SK-N-SH (cell line): ENCODE measurements around the gene EPHB4.

ENCODE experiments used
- CTCF ChIP-seq: fragments of 200-600 bp; sonication (generic); IDR thresholded peaks from 2 replicates; pipeline ENCODE4 v1.6.1; 2017; ENCODE audit warnings: antibody characterized with exemption, mild to moderate bottlenecking, moderate library complexity
- EP300 ChIP-seq, 2 experiments: IDR thresholded peaks; 2 replicates each; pipeline versions ENCODE4 v1.4.0 to v1.6.1; 2012; ENCODE audit warnings: borderline replicate concordance in 1 of 2, low read depth in 1 of 2, low read length in 1 of 2
- JUND ChIP-seq: IDR thresholded peaks from 2 replicates; pipeline ENCODE4 v1.4.0; 2012
- RAD21 ChIP-seq: IDR thresholded peaks from 2 replicates; pipeline ENCODE4 v1.6.1; 2012; ENCODE audit warnings: mild to moderate bottlenecking, low read length
- SMC3 ChIP-seq: IDR thresholded peaks from 2 replicates; pipeline ENCODE4 v1.6.1; 2012; ENCODE audit warnings: low read depth, low read length, improper control_type of control experiment
- TF ChIP-seq, protein P1 (sequence below): IDR thresholded peaks from 2 replicates; pipeline ENCODE4 v1.6.1; 2012; ENCODE audit warnings: mild to moderate bottlenecking, low read depth, low read length, moderate library complexity

GRCh38 chr7:100825751-100826513 is 1.4 kb downstream of the EPHB4 start:
- TF ChIP-seq CTCF (peak; percentile 62), EP300 (IDR thresholded peaks at IDR 0.05; ENCODE audit: borderline replicate concordance in 1 of 2, low read depth in 1 of 2, low read length in 1 of 2) (no peak), JUND (no peak), SMC3 (peak; percentile 59), RAD21 (peak; percentile 79)
- TF ChIP-seq, protein P1, sequence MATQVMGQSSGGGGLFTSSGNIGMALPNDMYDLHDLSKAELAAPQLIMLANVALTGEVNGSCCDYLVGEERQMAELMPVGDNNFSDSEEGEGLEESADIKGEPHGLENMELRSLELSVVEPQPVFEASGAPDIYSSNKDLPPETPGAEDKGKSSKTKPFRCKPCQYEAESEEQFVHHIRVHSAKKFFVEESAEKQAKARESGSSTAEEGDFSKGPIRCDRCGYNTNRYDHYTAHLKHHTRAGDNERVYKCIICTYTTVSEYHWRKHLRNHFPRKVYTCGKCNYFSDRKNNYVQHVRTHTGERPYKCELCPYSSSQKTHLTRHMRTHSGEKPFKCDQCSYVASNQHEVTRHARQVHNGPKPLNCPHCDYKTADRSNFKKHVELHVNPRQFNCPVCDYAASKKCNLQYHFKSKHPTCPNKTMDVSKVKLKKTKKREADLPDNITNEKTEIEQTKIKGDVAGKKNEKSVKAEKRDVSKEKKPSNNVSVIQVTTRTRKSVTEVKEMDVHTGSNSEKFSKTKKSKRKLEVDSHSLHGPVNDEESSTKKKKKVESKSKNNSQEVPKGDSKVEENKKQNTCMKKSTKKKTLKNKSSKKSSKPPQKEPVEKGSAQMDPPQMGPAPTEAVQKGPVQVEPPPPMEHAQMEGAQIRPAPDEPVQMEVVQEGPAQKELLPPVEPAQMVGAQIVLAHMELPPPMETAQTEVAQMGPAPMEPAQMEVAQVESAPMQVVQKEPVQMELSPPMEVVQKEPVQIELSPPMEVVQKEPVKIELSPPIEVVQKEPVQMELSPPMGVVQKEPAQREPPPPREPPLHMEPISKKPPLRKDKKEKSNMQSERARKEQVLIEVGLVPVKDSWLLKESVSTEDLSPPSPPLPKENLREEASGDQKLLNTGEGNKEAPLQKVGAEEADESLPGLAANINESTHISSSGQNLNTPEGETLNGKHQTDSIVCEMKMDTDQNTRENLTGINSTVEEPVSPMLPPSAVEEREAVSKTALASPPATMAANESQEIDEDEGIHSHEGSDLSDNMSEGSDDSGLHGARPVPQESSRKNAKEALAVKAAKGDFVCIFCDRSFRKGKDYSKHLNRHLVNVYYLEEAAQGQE, result no peak
